Keratinocyte (primary cell): Measurements from ENCODE around the gene CAPN11. TPM values are rescaled to one million over a fixed set of nuclear protein-coding genes. Genes with fewer than 3 reads are reported as not detected.

Experiments
- DNase-seq: peaks from one replicate; pipeline ENCODE4 v3.0.0-alpha.2; 2011; ENCODE audit warnings: low read depth, missing footprints, low spot score
- FAIRE-seq: peaks from 2 replicates; lab custom pipeline; 2011; peaks lifted over from hg19 to GRCh38; lab: Jason Lieb, UNC
- H2AFZ ChIP-seq: 2 replicates; pipeline ENCODE4 v1.6.0; 2012; ENCODE audit warnings: low read length, control low read depth, inconsistent platforms; ENCODE audit not compliant: control insufficient read depth
- H3K27ac ChIP-seq: 2 replicates; pipeline ENCODE4 v1.5.1; 2011; ENCODE audit warnings: low read length; ENCODE audit not compliant: control insufficient read depth, insufficient read depth
- H3K27me3 ChIP-seq: 3 replicates; pipeline ENCODE4 v1.6.0; 2011; ENCODE audit warnings: low read length; ENCODE audit not compliant: control insufficient read depth, insufficient read depth; ENCODE audit errors: extremely low read depth
- H3K36me3 ChIP-seq, 2 experiments: 2 replicates in 1 of 2; 3 replicates in 1 of 2; pipeline ENCODE4 v1.5.1; 2011; ENCODE audit warnings: low read length in 2 of 2, mild to moderate bottlenecking in 1 of 2; ENCODE audit not compliant: control insufficient read depth in 2 of 2, insufficient read depth in 2 of 2; ENCODE audit errors: extremely low read depth in 1 of 2
- H3K4me1 ChIP-seq: 3 replicates; pipeline ENCODE4 v1.5.1; 2011; ENCODE audit warnings: low read length; ENCODE audit not compliant: control insufficient read depth, insufficient read depth; ENCODE audit errors: extremely low read depth
- H3K4me2 ChIP-seq: 3 replicates; pipeline ENCODE4 v1.6.0; 2011; ENCODE audit warnings: low read depth, low read length; ENCODE audit not compliant: control insufficient read depth, insufficient read depth; ENCODE audit errors: extremely low read depth
- H3K4me3 ChIP-seq, 3 experiments: fragments of 200-600 bp in 1 of 3; sonication (generic) in 1 of 3; 2 replicates in 2 of 3; 3 replicates in 1 of 3; pipeline ENCODE4 v1.5.1; 2011 to 2016; ENCODE audit warnings: low read length in 3 of 3, mild to moderate bottlenecking in 3 of 3, control low read depth in 2 of 3, inconsistent platforms in 1 of 3, low read depth in 1 of 3, mixed read lengths in 1 of 3, mixed run types in 1 of 3, moderate library complexity in 1 of 3; ENCODE audit not compliant: control insufficient read depth in 2 of 3, insufficient read depth in 2 of 3; ENCODE audit errors: extremely low read depth in 1 of 3
- H3K79me2 ChIP-seq: 2 replicates; pipeline ENCODE4 v1.6.0; 2012; ENCODE audit warnings: low read length; ENCODE audit not compliant: control insufficient read depth, insufficient read depth
- H3K9ac ChIP-seq: 3 replicates; pipeline ENCODE4 v1.6.0; 2011; ENCODE audit warnings: low read length; ENCODE audit not compliant: control insufficient read depth, insufficient read depth; ENCODE audit errors: extremely low read depth
- H3K9me1 ChIP-seq: 3 replicates; pipeline ENCODE4 v1.6.0; 2011; ENCODE audit warnings: low read length; ENCODE audit not compliant: control insufficient read depth, insufficient read depth; ENCODE audit errors: extremely low read depth
- H3K9me3 ChIP-seq: 2 replicates; pipeline ENCODE4 v1.5.1; 2012; ENCODE audit warnings: low read depth, low read length; ENCODE audit not compliant: control insufficient read depth
- H4K20me1 ChIP-seq: 3 replicates; pipeline ENCODE4 v1.6.0; 2011; ENCODE audit warnings: low read length; ENCODE audit not compliant: control insufficient read depth, insufficient read depth; ENCODE audit errors: extremely low read depth
- CTCF ChIP-seq, 3 experiments: IDR thresholded peaks in 1 of 3; conservative IDR thresholded peaks in 1 of 3; optimal IDR thresholded peaks in 1 of 3; 2 replicates in 2 of 3; 3 replicates in 1 of 3; pipeline versions ENCODE3 to v1.5.1; 2011; ENCODE audit warnings: low read length in 3 of 3, mild to moderate bottlenecking in 3 of 3, moderate library complexity in 2 of 3, control low read depth in 1 of 3, inconsistent platforms in 1 of 3; ENCODE audit not compliant: insufficient read depth in 2 of 3; ENCODE audit errors: extremely low read depth in 1 of 3
- EZH2 ChIP-seq: IDR thresholded peaks from one replicate; pipeline ENCODE4 v1.6.1; 2012; ENCODE audit warnings: inconsistent platforms, mild to moderate bottlenecking, low read length, moderate library complexity
- dilution Hi-C: fragments of 300-500 bp; cut with MboI; formaldehyde crosslinking; loops from one replicate; pipeline ENCODE4 v1.7.0; 2020; ENCODE audit warnings: low sequenced_read_pairs; ENCODE audit not compliant: extremely low pct_ligation_motif_present
- polyA plus RNA-seq, 5 experiments: library from polyadenylated mRNA; depleted of rRNA in 3 of 5; stranded (reverse) in 3 of 5; stranded (forward) in 1 of 5; unstranded in 1 of 5; fragments of >200 nt; gene quantifications; 1 replicate in 1 of 5; 2 replicates in 3 of 5; 3 replicates in 1 of 5; pipeline versions ENCODE4 v1.2.1 to v1.2.3, GENCODE V29; 2011 to 2012; ENCODE audit warnings: missing spikeins in 2 of 5, low read depth in 1 of 5, low replicate concordance in 1 of 5

CAPN11 gene
- polyA plus RNA-seq, 1 donor (not counting 4 experiments of a cell fraction or from before 2014, with no cell fraction given), result not detected

- no peak overlapping the region for H2AFZ ChIP-seq
- no peak overlapping the region for H3K9ac ChIP-seq
- TF ChIP-seq EZH2 (no peak), CTCF (optimal IDR thresholded peaks at IDR 0.05 in 1 of 3, IDR thresholded peaks at IDR 0.05 in 1 of 3, conservative IDR thresholded peaks at IDR 0.05 in 1 of 3; ENCODE audit: extremely low read depth in 1 of 3, insufficient read depth in 2 of 3, low read length in 3 of 3) (no peak)
- peaks cover 12% of the 10 kb centered on the region for H3K4me1 ChIP-seq
- no peaks in the 10 kb centered on the region for H3K27me3 ChIP-seq
- H3K4me3 ChIP-seq, result no peak overlapping the region
- no peak overlapping the region for H3K27ac ChIP-seq
- FAIRE-seq (no peak), DNase-seq (no peak)
- no peaks in the 10 kb centered on the region for H3K9me3 ChIP-seq
- H4K20me1 ChIP-seq, result no peaks in the 10 kb centered on the region
- peaks cover 2% of the 10 kb centered on the region for H3K9me1 ChIP-seq
- H3K36me3 ChIP-seq, result peaks cover 10 to 15% of the 10 kb centered on the region in 2 experiments
- dilution Hi-C loops, result no loop called here
- no peaks in the 10 kb centered on the region for H3K79me2 ChIP-seq
- H3K4me2 ChIP-seq, result no peak overlapping the region
Measured at GRCh38 chr6:44157152-44157521, 1.5 kb upstream of the CAPN11 start.

GRCh38 chr6:44161997-44162338, 3.3 kb downstream of the CAPN11 start:
- no peak for FAIRE-seq
- peaks cover 2% of the 10 kb centered on the region for H3K9me1 ChIP-seq
- no peaks in the 10 kb centered on the region for H3K9me3 ChIP-seq
- no peak overlapping the region for H3K27ac ChIP-seq
- H3K27me3 ChIP-seq, result peaks cover 10% of the 10 kb centered on the region
- H3K4me3 ChIP-seq, result no peak overlapping the region
- H3K36me3 ChIP-seq, result no peaks in the 10 kb centered on the region
- TF ChIP-seq EZH2 (no peak), CTCF (optimal IDR thresholded peaks at IDR 0.05 in 1 of 3, IDR thresholded peaks at IDR 0.05 in 1 of 3, conservative IDR thresholded peaks at IDR 0.05 in 1 of 3; ENCODE audit: extremely low read depth in 1 of 3, insufficient read depth in 2 of 3, low read length in 3 of 3) (no peak)
- H2AFZ ChIP-seq, result no peak overlapping the region
- no peaks in the 10 kb centered on the region for H4K20me1 ChIP-seq
- H3K79me2 ChIP-seq, result no peaks in the 10 kb centered on the region
- no peak overlapping the region for H3K4me2 ChIP-seq
- dilution Hi-C loops, result no loop called here
- no peak overlapping the region for H3K9ac ChIP-seq
- H3K4me1 ChIP-seq, result peaks cover 12% of the 10 kb centered on the region
- DNase-seq, result no peak
